Measurements from ENCODE around the gene KRT85. TPM values are rescaled to one million over a fixed set of nuclear protein-coding genes. Genes with fewer than 3 reads are reported as not detected.

The KRT85 gene
- total and polyA plus RNA-seq, 2 of the 4 experiments (the other 2 are of a cell fraction) = not detected

- POLR2A ChIA-PET (ENCODE audit: unreplicated experiment) = no interaction called here
- dilution Hi-C loops (cut with HindIII; ENCODE audit: low sequenced_read_pairs, unreplicated experiment) = no loop called here
- no peak within 1 kb of the TSS for H3K4me3 ChIP-seq (ENCODE audit: insufficient read depth, low read depth, low read length)
- intact Hi-C loops (cut with micrococcal nuclease) = no loop called here
- H3K9me3 ChIP-seq (ENCODE audit: control insufficient read depth, insufficient read depth, low read length) = no peaks in the 10 kb centered on the region
- H3K36me3 ChIP-seq (ENCODE audit: control insufficient read depth, insufficient read depth, low read length) = no peaks in the 10 kb centered on the region
- H4K20me1 ChIP-seq (ENCODE audit: insufficient read depth, low read length) = no peaks in the 10 kb centered on the region
- no peaks in the 10 kb centered on the region for H3K9me1 ChIP-seq (ENCODE audit: insufficient read depth, low read length)
- H3K4me2 ChIP-seq (ENCODE audit: low read depth, low read length) = no peak within 1 kb of the TSS
- no peak for TF ChIP-seq FOS (IDR thresholded peaks at IDR 0.05; ENCODE audit: low read depth, low read length)
- TF ChIP-seq ELK1 (IDR thresholded peaks at IDR 0.05; ENCODE audit: borderline replicate concordance, low read depth, low read length) = no peak
- TF ChIP-seq MXI1 (IDR thresholded peaks at IDR 0.05; ENCODE audit: borderline replicate concordance, low read depth, low read length) = no peak
- no peak for TF ChIP-seq MAZ (IDR thresholded peaks at IDR 0.05; ENCODE audit: borderline replicate concordance, low read depth, low read length)
- no peak for TF ChIP-seq CEBPB (IDR thresholded peaks at IDR 0.05; ENCODE audit: low read depth, low read length)
- TF ChIP-seq RCOR1 (IDR thresholded peaks at IDR 0.05; ENCODE audit: insufficient replicate concordance, low read length) = no peak
- no peak for TF ChIP-seq SMC3 (IDR thresholded peaks at IDR 0.05; ENCODE audit: low read depth, low read length)
- TF ChIP-seq NFE2L2 (IDR thresholded peaks at IDR 0.05; ENCODE audit: low read depth, low read length) = no peak
- TF ChIP-seq POLR2A (IDR thresholded peaks at IDR 0.05; ENCODE audit: low read depth, low read length) = no peak
- TF ChIP-seq RFX5 (IDR thresholded peaks at IDR 0.05; ENCODE audit: low read depth, low read length) = no peak
- no peak for TF ChIP-seq CHD1 (IDR thresholded peaks at IDR 0.05; ENCODE audit: low read depth, low read length)
- TF ChIP-seq BHLHE40 (IDR thresholded peaks at IDR 0.05; ENCODE audit: low read depth, low read length) = no peak
- no peak within 1 kb of the TSS for H3K14ac ChIP-seq (replicated peaks; ENCODE audit: low read depth, low read length)
- no peak within 1 kb of the TSS for H4K91ac ChIP-seq (ENCODE audit: insufficient read depth, low read depth, low read length)
- BruUV-seq (replicated peaks) = no TSS peak
- no peak within 1 kb of the TSS for H3K23ac ChIP-seq (ENCODE audit: low read depth, low read length)
- CTCF ChIA-PET = interaction anchor here (0.8 to 2.0 kb wide), 2 partner anchors 12 to 171 kb away, joined by 3 to 5 read pairs; no protein-coding TSS in a partner anchor
- H3K4ac ChIP-seq (ENCODE audit: low read depth, low read length) = no peak within 1 kb of the TSS
- WGBS, 2 experiments (ENCODE audit: extremely low coverage in 2 of 2, insufficient read length in 1 of 2) = 88% methylated on average over 9 of the region's 11 CpGs; no CpG with 5 or more reads in 1 of the 2 experiments
- no peaks in the 10 kb centered on the region for H3K79me1 ChIP-seq (ENCODE audit: low read depth in 1 of 2, low read length in 2 of 2)
- no peak within 1 kb of the TSS for H2BK120ac ChIP-seq (ENCODE audit: low read depth, low read length)
- no peak within 1 kb of the TSS for H3K56ac ChIP-seq (ENCODE audit: extremely low read depth, insufficient read depth, low read length)
- no peak for ATAC-seq (ENCODE audit: low read depth)
- no peak within 1 kb of the TSS for H2AFZ ChIP-seq (replicated peaks; ENCODE audit: low read length, poor library complexity)
- in situ Hi-C loops (cut with MboI; ENCODE audit: low sequenced_read_pairs) = no loop called here
- no peak within 1 kb of the TSS for H4K5ac ChIP-seq (ENCODE audit: low read depth, low read length)
- no peak within 1 kb of the TSS for H4K8ac ChIP-seq (ENCODE audit: low read depth in 2 of 2, low read length in 2 of 2)
- no peak within 1 kb of the TSS for H2BK15ac ChIP-seq (ENCODE audit: low read depth, low read length)
- no peaks in the 10 kb centered on the region for H3K4me1 ChIP-seq (ENCODE audit: control insufficient read depth, insufficient read depth, low read length)
- H2AK5ac ChIP-seq (ENCODE audit: low read depth, low read length) = no peak within 1 kb of the TSS
- no peak within 1 kb of the TSS for H2BK20ac ChIP-seq (ENCODE audit: low read depth, low read length)
- no peak within 1 kb of the TSS for H2AK9ac ChIP-seq (replicated peaks; ENCODE audit: low read depth, low read length, poor library complexity)
- no peak within 1 kb of the TSS for H3K18ac ChIP-seq (ENCODE audit: low read depth, low read length)
- H3K27me3 ChIP-seq (ENCODE audit: control insufficient read depth, insufficient read depth, low read length) = peaks cover 58% of the 10 kb centered on the region
- H3K9ac ChIP-seq (ENCODE audit: low read depth, low read length) = no peak within 1 kb of the TSS
- no peak for DNase-seq
- no peak within 1 kb of the TSS for H3K27ac ChIP-seq (ENCODE audit: insufficient read depth, low read length)
- no peak within 1 kb of the TSS for H2BK5ac ChIP-seq (ENCODE audit: low read depth, low read length, poor library complexity, severe bottlenecking)
Measured at GRCh38 chr12:52385226-52385702, 18.0 kb upstream of the KRT85 start, which contains the start of gene KRT84. TSS of gene KRT84 (minus strand) at chr12:52385652. CDS start at chr12:52385585, 67 bp downstream.
